LNCaP clone FGC (cell line): ENCODE measurements around the gene SLC38A3.

Experiments
- DNase-seq: peaks from one replicate; pipeline ENCODE4 v3.0.0-alpha.2; 2011; ENCODE audit warnings: low read depth
- H3K4me3 ChIP-seq: 2 replicates; pipeline ENCODE4 v1.5.1; 2011; ENCODE audit warnings: mild to moderate bottlenecking, low read depth, low read length, control low read depth
- TF ChIP-seq, protein P1 (sequence below): IDR thresholded peaks from 2 replicates; pipeline ENCODE4 v1.5.1; 2012; ENCODE audit warnings: mild to moderate bottlenecking; ENCODE audit not compliant: control insufficient read depth, insufficient read depth; ENCODE audit errors: extremely low read depth

Gene SLC38A3

DNA sequence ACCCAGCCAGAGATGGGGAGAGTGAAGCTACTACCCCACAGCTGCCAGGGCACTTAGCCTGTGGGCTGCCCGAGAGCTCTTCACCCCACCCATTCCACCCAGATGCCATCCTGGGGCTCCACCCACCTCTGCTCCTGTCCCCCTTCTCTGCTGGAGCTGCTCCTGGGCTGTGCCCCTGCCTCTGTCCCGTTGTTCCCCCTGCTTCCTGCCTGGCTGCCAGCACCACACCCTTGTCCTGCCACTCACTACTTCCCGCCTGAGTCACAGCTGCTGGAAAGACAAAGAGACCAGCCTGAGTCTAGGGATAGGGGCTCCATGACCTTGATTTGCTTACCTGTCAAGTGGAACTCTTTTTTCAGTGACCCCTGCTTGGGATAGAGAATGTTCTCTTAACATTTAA is 43.3 kb downstream of the SLC38A3 start:
- TF ChIP-seq, protein P1, sequence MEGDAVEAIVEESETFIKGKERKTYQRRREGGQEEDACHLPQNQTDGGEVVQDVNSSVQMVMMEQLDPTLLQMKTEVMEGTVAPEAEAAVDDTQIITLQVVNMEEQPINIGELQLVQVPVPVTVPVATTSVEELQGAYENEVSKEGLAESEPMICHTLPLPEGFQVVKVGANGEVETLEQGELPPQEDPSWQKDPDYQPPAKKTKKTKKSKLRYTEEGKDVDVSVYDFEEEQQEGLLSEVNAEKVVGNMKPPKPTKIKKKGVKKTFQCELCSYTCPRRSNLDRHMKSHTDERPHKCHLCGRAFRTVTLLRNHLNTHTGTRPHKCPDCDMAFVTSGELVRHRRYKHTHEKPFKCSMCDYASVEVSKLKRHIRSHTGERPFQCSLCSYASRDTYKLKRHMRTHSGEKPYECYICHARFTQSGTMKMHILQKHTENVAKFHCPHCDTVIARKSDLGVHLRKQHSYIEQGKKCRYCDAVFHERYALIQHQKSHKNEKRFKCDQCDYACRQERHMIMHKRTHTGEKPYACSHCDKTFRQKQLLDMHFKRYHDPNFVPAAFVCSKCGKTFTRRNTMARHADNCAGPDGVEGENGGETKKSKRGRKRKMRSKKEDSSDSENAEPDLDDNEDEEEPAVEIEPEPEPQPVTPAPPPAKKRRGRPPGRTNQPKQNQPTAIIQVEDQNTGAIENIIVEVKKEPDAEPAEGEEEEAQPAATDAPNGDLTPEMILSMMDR: no peak
- DNase-seq: no peak
- H3K4me3 ChIP-seq: no peak overlapping the region

DNA sequence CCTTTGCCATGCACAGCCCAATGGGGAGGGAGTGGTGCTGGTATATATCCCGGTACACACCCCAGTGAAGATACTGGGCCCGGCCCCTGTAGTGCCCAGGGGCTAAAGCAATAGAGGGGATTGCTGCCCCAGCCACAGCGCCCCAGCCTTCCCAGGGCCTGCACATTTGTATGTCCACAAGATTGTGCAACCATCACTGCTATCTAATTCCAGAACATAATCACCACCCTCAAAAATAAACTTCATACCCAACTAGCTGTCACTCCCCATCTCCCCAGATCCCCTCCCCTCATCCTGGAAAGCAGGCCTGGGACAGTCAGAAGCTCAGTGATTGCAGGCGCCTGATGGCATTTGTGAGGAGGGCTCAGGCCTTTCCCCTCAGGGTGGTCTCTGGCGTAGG is 44.4 kb downstream of the SLC38A3 start:
- TF ChIP-seq, protein P1: no peak
- no peak overlapping the region for H3K4me3 ChIP-seq
- DNase-seq: no peak

DNA sequence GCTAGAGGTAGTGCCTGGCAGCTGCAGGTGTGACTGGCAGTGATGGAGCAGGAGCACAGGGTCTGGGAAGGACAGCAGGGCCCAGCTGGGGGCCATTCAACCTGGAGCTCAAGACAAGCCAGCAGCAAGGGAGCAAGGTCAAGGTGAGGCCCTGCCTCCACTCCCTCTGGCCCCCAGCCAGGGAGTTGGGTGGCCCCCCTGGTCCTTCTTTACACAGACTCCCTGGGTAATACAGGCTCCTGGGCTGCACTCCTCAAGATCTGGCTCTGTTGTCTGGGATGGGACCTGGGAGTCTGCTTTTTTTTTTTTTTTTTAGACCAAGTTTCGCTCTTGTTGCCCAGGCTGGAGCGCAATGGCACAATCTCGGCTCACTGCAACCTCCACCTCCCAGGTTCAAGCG is 45.4 kb downstream of the SLC38A3 start:
- DNase-seq: no peak
- TF ChIP-seq, protein P1: no peak
- H3K4me3 ChIP-seq: no peak overlapping the region

DNA sequence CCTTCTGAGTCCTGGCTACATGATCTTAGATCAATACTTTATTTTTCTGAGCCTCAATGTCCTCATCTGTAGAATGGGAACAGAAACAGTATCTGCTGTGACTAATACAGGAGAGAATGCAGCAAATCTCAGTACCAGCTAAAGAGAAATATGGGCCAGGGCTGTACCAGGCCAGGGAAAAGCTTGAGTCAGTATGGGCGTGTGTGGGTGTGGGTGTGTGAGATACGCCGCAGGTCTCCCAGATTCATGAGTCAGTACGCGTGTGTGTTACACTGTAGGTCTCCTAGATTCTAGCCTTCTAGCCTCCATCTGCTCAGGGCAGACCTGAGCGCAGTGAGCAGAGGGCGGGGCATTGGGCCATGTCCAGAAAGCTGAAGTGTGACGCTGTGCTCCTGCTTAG is 46.1 kb downstream of the SLC38A3 start:
- H3K4me3 ChIP-seq: no peak overlapping the region
- DNase-seq: no peak
- TF ChIP-seq, protein P1: no peak

DNA sequence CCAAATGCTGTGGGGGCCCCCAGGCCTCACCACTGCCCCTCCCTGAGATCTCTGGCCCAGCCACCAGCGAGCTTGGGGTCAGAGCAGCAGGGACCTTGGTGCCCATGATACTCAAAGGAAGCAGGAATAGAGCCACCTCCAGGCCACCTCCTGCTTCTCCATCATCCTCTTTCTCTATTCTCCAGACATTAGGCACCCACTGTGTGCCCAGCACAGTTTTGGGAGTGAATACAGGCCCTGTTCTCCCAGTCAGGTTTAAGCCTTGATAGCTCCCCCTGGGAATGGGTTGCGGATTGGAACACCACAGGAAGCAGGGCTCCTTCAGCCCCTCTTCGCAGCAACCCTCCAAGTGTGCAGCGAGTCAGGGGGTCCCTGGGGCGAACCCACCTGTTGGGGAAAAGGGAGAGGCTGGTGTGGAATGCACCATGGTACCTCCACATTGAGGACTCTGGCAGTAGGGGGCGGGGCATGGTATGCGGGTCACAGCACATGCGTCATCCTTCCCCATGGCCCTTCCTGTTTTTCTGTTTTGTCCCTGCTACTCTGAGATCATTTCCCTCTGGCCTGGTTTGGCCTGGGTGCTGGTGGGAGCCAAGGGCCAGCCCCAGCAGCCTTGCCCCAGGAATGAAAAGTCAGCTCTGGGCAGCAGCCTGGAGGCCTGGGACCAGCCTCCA is 49.6 kb downstream of the SLC38A3 start:
- H3K4me3 ChIP-seq: no peak overlapping the region
- DNase-seq: no peak
- TF ChIP-seq, protein P1: no peak

DNA sequence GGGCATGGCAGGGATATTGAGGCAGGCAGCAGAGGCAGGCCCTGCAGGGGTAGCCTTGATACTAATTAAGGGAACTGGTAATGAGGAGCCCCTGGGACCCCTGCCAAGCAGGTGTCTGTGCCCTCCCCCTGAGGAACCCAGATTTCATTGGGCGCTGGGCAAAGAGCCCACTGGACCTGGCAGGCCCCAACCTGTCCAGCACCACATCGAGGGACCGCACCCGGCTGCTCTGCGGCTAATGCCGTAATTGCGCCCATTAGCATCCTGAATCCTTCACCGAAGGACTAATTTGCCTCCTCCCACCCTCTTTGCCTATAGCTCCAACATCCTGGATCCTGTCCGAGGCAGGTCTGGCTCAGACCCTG is 50.2 kb downstream of the SLC38A3 start:
- no peak for DNase-seq
- no peak overlapping the region for H3K4me3 ChIP-seq
- TF ChIP-seq, protein P1: no peak
